ENCODE results near the gene CAPG.

Gene CAPG

DNA sequence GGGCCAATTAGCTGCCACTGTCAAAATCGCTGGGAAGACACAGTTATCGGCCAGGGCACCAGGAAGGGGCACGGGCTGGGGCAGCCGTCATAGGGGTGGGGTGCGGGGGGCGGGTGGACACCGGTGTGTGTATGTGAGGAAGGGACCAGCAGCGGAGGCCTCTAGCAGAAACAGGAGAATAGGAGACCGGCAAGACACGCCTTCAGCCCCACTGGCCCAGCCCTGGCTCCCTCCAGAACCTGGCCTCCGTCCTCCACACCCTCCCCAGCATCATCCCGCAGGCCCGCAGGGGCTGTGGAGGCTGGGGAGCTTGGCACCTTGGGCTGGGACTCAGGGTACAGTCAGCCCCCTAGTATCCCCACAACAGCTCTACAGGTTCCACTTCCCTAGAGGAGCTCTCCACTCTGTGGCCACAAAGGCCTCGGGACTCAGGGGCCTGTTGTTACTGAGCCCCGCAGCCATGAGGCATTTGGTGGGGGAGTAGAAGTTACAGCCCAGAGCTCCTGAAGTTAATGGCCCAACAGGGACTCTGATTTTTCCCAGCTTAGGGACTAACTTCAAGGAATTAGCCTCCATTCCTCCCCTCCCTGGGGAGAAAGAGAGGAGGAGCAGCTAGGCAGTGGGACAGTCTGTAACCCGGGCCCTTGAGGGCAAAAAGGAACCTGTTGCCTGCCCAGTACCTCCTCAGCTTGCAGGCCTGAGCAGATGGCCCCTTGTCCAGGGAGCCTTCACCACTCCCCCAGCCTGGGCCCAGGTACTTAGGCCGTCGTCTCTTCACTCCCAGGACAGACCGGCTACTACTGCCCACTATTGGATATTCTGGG, 28.2 kb upstream of the CAPG start:
- DNase-seq (ENCODE audit: low spot score), result no peak
- Histone ChIP-seq H3K4me3 (peak overlapping the region; percentile 72), H3K27ac (peak overlapping the region; percentile 90 to 98)
- TF ChIP-seq CTCF (IDR thresholded peaks at IDR 0.05), result no peak

GRCh38 chr2:85437488-85438200, 27.5 kb upstream of the CAPG start:
- DNase-seq (ENCODE audit: low spot score), result peak; percentile 94
- no peak for TF ChIP-seq CTCF (IDR thresholded peaks at IDR 0.05)
- Histone ChIP-seq H3K4me3 (peak overlapping the region; percentile 72), H3K27ac (peak overlapping the region; percentile 90 to 98)

DNA sequence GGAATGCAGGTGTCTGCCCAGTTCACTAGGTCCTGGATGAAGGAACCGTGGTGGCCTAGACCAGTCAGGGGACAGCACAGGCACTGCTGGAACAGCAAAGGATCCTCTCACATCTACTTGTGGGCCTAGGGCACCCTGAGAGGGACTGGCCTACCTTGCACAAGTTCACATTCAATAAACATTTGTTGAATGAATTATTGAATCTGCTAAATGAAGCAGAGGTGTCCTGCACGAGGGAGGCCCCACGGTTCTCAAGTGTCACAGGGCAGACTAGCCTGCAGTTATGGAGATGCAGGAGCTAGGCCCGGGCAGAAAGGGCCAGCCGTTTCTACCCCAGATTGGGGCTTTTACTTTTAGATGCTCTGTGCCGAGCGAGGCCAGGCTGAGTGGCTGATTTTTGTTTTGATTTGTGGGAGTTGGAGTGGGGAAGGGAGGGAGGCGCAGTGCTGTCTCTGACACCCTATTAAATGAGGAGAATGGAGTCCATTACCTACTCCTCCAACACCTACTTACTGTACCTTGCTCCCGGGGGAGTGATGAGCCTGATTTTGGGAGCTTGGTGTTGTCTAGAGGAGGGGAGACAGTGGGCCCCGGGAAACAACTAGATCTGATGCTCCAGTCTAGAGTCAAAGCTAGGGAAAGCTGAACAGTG, 26.8 kb upstream of the CAPG start:
- no peak for TF ChIP-seq CTCF (IDR thresholded peaks at IDR 0.05)
- Histone ChIP-seq H3K4me3 (peak overlapping the region; percentile 72), H3K27ac (peak overlapping the region; percentile 90 to 98)
- no peak for DNase-seq (ENCODE audit: low spot score)

- H3K27ac ChIP-seq, result peak overlapping the region; percentile 90 to 98
- DNase-seq (ENCODE audit: low spot score), result no peak
- no peak for TF ChIP-seq CTCF (IDR thresholded peaks at IDR 0.05)
- H3K4me3 ChIP-seq, result no peak overlapping the region
Observed at GRCh38 chr2:85435981-85436835, 26.0 kb upstream of the CAPG start.

DNA sequence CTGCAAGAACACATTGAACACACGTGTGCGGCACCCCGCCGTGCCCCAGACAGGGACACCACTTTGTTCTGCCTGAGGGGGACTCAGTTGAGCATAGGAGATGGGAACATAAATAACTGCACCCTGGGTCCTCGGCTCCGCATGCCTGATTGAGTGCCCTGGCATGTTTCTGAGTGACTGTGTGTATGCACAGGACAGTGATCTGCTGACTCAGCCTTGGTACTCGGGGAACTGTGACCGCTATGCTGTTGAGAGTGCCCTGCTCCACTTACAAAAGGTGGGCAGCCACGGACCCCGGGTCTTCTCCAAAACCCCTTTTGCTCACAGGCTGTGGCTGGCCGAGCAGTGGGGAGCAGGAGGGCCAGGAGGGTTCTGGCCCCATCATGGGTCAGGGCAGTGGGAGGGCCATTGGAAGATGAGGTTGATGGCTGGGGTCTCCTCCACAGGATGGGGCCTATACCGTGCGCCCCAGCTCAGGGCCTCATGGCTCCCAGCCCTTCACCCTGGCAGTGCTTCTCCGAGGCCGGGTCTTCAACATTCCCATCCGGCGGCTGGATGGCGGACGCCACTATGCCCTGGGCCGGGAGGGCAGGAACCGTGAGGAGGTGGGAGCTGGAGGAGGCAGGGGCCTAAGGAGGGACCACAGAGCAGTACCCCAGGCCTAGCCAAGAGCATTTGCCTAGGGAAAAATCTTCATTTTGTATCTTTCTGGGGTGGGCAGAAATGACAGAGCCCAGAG, 25.2 kb upstream of the CAPG start:
- no peak for DNase-seq (ENCODE audit: low spot score)
- Histone ChIP-seq H3K27ac (peak overlapping the region; percentile 90 to 98), H3K4me3 (no peak overlapping the region)
- TF ChIP-seq CTCF (IDR thresholded peaks at IDR 0.05), result no peak

GRCh38 chr2:85434696-85435095, 24.5 kb upstream of the CAPG start:
- DNase-seq (ENCODE audit: low spot score), result no peak
- H3K27ac ChIP-seq, result peak overlapping the region; percentile 90 to 98
- no peak for TF ChIP-seq CTCF (IDR thresholded peaks at IDR 0.05)
- H3K4me3 ChIP-seq, result no peak overlapping the region
